Activated CD4-positive, alpha-beta T cell treated with anti-CD3 and anti-CD28 coated beads, Interleukin-2, amount 10 ng/mL, durations not matched to agents 7 days and 5 days (primary cell): ENCODE results near the gene IGF1R. TPM values are rescaled to one million over a fixed set of nuclear protein-coding genes. Genes with fewer than 3 reads are reported as not detected.
"Not testable (repeated sequence)": the region's sequence is repeated elsewhere in the genome, so short reads cannot be mapped to it uniquely, and the experiment has no call there.

Source experiments
- CTCF ChIA-PET: fragments of 350-600 bp; sonication (Branson Sonifier 250); formaldehyde crosslinking; loops from one replicate; lab custom pipeline; 2021; ENCODE audit warnings: antibody characterized with exemption; lab: Charles Lee
- POLR2A ChIA-PET: fragments of 350-600 bp; sonication (Branson Sonifier 250); formaldehyde crosslinking; loops from one replicate; lab custom pipeline; 2021; ENCODE audit warnings: antibody characterized with exemption; lab: Charles Lee
- DNase-seq: peaks from one replicate; pipeline ENCODE4 v3.0.0-alpha.2; 2020
- H3K27ac Mint-ChIP-seq: one replicate; pipeline ENCODE4 v1.8.0; 2021; ENCODE audit warnings: mild to moderate bottlenecking, moderate library complexity, mixed read lengths
- H3K27me3 Mint-ChIP-seq: one replicate; pipeline ENCODE4 v1.8.0; 2021; ENCODE audit warnings: mixed read lengths
- H3K36me3 Mint-ChIP-seq: one replicate; pipeline ENCODE4 v1.8.0; 2021; ENCODE audit warnings: low read depth, mixed read lengths
- H3K4me1 Mint-ChIP-seq: one replicate; pipeline ENCODE4 v1.8.0; 2021; ENCODE audit warnings: mixed read lengths
- H3K4me3 Mint-ChIP-seq: one replicate; pipeline ENCODE4 v1.8.0; 2021; ENCODE audit warnings: mild to moderate bottlenecking, moderate library complexity, mixed read lengths
- H3K9me3 Mint-ChIP-seq: one replicate; pipeline ENCODE4 v1.8.0; 2021; ENCODE audit warnings: mixed read lengths
- total RNA-seq, 2 experiments: library from RNA; stranded (reverse); gene quantifications; one replicate each; pipeline ENCODE4 v1.2.3, GENCODE V29; 2021

The IGF1R gene
- total RNA-seq, 2 experiments from 2014 or later: 18.8 to 24.8 TPM

DNA sequence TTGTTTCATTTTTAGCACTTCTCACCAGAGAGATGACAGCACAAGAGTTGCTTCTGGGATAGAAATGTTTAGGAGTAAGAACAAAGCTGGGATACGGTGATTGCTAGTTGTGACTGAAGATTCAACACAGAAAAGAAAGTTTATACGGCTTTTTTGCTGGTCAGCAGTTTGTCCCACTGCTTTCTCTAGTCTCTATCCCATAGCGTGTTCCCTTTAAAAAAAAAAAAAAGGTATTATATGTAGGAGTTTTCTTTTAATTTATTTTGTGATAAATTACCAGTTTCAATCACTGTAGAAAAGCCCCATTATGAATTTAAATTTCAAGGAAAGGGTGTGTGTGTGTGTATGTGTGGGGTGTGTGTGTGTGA lies 311.3 kb downstream of the IGF1R start:
- POLR2A ChIA-PET: no interaction called here
- CTCF ChIA-PET: no interaction called here
- H3K4me1 Mint-ChIP-seq: peaks cover 5% of the 10 kb centered on the region

DNA sequence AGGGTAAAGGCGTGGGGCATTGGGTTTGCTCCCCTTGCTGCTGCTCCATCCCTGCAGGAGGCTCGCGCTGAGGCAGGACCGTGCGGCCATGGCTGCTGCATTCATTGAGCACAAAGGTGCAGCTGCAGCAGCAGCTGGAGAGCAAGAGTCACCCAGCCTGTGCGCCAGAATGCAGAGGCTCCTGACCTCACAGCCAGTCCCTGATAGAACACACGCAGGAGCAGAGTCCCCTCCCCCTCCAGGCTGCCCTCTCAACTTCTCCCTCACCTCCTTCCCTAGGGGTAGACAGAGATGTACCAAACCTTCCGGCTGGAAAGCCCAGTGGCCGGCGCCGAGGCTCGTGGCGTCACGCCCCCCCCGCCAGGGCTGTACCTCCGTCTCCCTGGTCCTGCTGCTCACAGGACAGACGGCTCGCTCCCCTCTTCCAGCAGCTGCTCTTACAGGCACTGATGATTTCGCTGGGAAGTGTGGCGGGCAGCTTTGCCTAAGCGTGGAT lies 312.3 kb downstream of the IGF1R start:
- ChIA-PET CTCF (no interaction called here), POLR2A (interaction anchor here (0.6 kb wide), 1 partner anchor 642 kb away, joined by 5 read pairs; no protein-coding TSS in a partner anchor)
- H3K4me3 Mint-ChIP-seq: no peak overlapping the region
- no peak for DNase-seq
- peaks cover 5% of the 10 kb centered on the region for H3K4me1 Mint-ChIP-seq
- no peak overlapping the region for H3K27ac Mint-ChIP-seq
- H3K27me3 Mint-ChIP-seq: no peaks in the 10 kb centered on the region
- peaks cover 36% of the 10 kb centered on the region for H3K36me3 Mint-ChIP-seq
- H3K9me3 Mint-ChIP-seq: peaks cover 18% of the 10 kb centered on the region

More for the DNA sequence above, 311.3 kb downstream of the IGF1R start:
- no peaks in the 10 kb centered on the region for H3K27me3 Mint-ChIP-seq
- H3K27ac Mint-ChIP-seq: no peak overlapping the region
- no peak for DNase-seq
- H3K9me3 Mint-ChIP-seq: peaks cover 18% of the 10 kb centered on the region
- H3K4me3 Mint-ChIP-seq: no peak overlapping the region
- peaks cover 36% of the 10 kb centered on the region for H3K36me3 Mint-ChIP-seq

DNA sequence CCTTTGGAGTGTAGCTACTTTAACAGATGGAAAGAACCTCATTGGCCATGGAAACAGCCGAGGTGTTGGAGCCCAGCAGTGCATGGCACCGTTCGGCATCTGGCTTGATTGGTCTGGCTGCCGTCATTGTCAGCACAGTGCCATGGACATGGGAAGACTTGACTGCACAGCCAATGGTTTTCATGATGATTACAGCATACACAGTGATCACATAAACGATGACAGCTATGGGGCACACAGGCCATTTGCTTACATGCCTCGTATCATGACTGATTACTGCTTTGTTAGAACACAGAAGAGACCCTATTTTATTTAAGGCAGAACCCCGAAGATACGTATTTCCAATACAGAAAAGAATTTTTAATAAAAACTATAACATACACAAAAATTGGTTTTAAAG lies 315.1 kb downstream of the IGF1R start:
- no peaks in the 10 kb centered on the region for H3K4me1 Mint-ChIP-seq
- no peak overlapping the region for H3K27ac Mint-ChIP-seq
- H3K27me3 Mint-ChIP-seq: no peaks in the 10 kb centered on the region
- POLR2A ChIA-PET: no interaction called here
- CTCF ChIA-PET: interaction anchor here (0.6 kb wide), 1 partner anchor 82 kb away, joined by 3 read pairs; no protein-coding TSS in a partner anchor
- peaks cover 18% of the 10 kb centered on the region for H3K9me3 Mint-ChIP-seq
- no peak for DNase-seq
- H3K4me3 Mint-ChIP-seq: no peak overlapping the region
- peaks cover 26% of the 10 kb centered on the region for H3K36me3 Mint-ChIP-seq

DNA sequence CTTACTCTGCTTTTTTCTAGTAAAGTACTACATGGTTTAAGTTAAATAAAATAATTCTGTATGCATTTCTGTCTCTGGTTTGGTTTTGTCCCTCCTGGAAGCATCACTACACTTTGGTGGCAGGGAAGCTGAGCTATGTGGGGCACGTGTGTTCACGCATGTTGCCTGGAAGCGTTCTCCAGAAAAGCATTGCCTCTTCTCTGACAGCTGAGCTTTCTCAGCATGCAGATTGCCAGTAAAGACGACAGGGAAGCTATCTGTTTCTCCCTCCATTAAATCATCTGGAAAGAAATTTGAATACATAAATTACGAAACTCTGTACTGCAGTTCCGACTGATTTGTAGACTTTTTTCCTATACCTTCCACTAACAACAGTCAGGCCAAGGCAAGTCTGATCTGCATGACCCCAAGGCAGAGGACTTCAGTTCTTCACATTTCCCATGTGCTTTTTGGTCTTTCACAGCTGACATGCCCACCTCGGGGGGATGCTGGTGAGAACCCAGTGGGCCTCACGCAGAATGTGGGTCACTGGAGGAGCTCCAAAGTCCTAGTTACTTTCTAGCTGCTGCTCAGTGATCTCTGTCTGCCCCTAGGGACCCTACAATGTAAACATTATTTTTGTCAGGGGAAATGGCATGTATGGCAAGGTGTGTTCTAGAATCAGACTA lies 316.3 kb downstream of the IGF1R start:
- Mint-ChIP-seq H3K27ac (no peak overlapping the region), H3K4me1 (no peaks in the 10 kb centered on the region), H3K4me3 (no peak overlapping the region), H3K9me3 (peaks cover 18% of the 10 kb centered on the region), H3K36me3 (peaks cover 26% of the 10 kb centered on the region), H3K27me3 (no peaks in the 10 kb centered on the region)
- POLR2A ChIA-PET: no interaction called here
- CTCF ChIA-PET: no interaction called here
- DNase-seq: no peak

DNA sequence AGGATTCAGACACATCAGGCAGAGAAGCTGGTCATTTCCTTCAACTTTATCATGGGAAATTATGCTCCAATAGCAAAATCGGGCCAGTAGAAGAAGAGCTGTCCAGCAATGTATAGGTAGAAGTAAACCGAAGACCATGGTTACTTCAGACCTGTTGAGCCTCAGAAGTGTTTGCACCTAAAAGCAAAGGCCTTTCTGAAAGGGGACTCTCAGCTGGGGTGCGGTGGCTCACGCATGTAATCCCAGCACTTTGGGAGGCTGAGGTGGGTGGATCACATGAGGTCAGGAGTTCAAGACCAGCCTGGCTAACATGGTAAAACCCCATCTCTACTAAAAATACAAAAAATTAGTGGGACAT lies 316.8 kb downstream of the IGF1R start:
- H3K4me1 Mint-ChIP-seq, H3K27me3 Mint-ChIP-seq, POLR2A ChIA-PET, H3K27ac Mint-ChIP-seq, DNase-seq, CTCF ChIA-PET, H3K4me3 Mint-ChIP-seq: not testable (repeated sequence)
- peaks cover 18% of the 10 kb centered on the region for H3K9me3 Mint-ChIP-seq
- peaks cover 26% of the 10 kb centered on the region for H3K36me3 Mint-ChIP-seq

DNA sequence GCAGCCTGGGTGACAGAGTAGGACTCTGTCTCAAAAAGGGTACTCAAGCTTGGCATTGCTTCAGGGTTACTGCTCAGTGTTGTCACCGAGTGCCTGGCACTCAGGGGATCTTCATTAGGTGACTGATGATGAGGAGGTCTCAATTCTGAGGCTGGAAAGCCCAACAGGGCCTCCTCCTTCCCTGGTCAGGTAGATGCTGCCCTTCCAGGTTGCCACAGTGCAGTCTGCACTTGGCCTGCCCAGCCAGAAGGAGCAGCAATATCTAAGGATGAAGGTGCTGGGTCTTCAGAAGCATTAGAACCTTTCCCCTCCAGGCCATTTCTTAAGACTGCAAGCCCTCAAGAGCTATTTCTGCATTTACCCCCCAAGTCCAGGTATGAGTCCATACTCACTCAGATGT lies 317.3 kb downstream of the IGF1R start:
- no peaks in the 10 kb centered on the region for H3K27me3 Mint-ChIP-seq

DNA sequence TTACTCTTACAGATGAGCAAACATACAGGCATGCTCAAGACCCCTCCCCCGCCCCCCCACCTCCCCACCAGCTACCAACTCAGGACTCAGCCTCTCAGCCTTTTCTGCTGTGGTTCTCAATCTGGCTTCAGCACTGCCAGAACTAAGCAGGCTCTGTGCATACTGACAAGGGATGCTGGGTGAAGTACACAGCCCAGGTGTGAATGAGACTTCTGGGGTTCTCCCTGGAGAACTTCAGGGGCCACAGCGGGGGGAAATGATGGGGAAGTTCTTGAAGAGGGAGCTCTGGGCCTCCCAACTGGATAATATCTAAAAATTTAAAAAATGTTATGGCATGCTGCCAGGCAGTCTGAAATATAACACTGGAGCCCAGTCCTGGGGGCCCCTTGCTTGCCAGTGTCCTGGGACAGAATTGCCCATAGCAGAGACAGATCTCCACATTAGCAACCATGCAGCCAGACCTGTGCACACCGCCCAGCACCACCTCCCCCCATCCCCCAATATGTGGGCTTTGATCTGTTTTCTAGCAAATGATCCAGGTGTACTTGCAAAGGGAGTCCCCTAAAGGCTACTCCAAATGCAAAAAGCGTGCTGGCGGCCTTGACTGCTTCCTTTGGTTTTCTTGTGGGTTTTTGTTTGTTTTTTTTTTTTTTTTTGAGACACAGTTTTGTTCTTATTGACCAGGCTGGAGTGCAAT lies 317.9 kb downstream of the IGF1R start:
- no peaks in the 10 kb centered on the region for H3K4me1 Mint-ChIP-seq
- ChIA-PET POLR2A (interaction anchor here (0.7 kb wide), 1 partner anchor 16 kb away, joined by 3 read pairs; no protein-coding TSS in a partner anchor), CTCF (no interaction called here)
- no peak for DNase-seq
- H3K9me3 Mint-ChIP-seq: peaks cover 16% of the 10 kb centered on the region
- H3K27me3 Mint-ChIP-seq: no peaks in the 10 kb centered on the region
- peaks cover 20% of the 10 kb centered on the region for H3K36me3 Mint-ChIP-seq
- H3K27ac Mint-ChIP-seq: no peak overlapping the region
- H3K4me3 Mint-ChIP-seq: no peak overlapping the region

More for the DNA sequence above, 317.3 kb downstream of the IGF1R start:
- DNase-seq: no peak
- Mint-ChIP-seq H3K4me1 (no peaks in the 10 kb centered on the region), H3K9me3 (peaks cover 18% of the 10 kb centered on the region), H3K36me3 (peaks cover 26% of the 10 kb centered on the region), H3K27ac (no peak overlapping the region), H3K4me3 (no peak overlapping the region)
- ChIA-PET CTCF (no interaction called here), POLR2A (interaction anchor here (0.7 kb wide), 1 partner anchor 16 kb away, joined by 3 read pairs; no protein-coding TSS in a partner anchor)

DNA sequence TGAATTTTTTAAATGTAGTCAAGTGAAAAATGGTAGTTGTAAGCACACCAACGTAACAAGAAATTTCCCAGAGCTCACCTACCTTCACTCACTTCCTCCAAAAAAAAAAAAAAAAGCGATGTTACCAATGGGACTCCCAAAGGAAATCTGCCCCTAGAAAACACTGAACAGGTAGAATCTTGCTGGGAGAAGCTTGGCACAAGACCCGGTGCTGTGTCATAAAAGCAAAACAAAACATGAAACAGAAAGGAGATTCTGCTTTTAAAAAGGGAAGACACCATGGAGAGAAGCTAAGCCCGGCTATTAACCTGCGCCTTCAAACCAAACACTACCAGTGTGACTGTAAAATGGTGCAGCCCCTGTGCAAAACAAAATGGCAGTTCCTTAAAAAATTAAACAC lies 318.8 kb downstream of the IGF1R start:
- DNase-seq: no peak
- H3K4me1 Mint-ChIP-seq: no peaks in the 10 kb centered on the region
- H3K4me3 Mint-ChIP-seq: no peak overlapping the region
- no peaks in the 10 kb centered on the region for H3K27me3 Mint-ChIP-seq
- H3K36me3 Mint-ChIP-seq: peaks cover 11% of the 10 kb centered on the region
- ChIA-PET POLR2A (no interaction called here), CTCF (interaction anchor here (0.7 kb wide), 1 partner anchor 28 kb away, joined by 3 read pairs; no protein-coding TSS in a partner anchor)
- H3K27ac Mint-ChIP-seq: no peak overlapping the region
- H3K9me3 Mint-ChIP-seq: peaks cover 8% of the 10 kb centered on the region

DNA sequence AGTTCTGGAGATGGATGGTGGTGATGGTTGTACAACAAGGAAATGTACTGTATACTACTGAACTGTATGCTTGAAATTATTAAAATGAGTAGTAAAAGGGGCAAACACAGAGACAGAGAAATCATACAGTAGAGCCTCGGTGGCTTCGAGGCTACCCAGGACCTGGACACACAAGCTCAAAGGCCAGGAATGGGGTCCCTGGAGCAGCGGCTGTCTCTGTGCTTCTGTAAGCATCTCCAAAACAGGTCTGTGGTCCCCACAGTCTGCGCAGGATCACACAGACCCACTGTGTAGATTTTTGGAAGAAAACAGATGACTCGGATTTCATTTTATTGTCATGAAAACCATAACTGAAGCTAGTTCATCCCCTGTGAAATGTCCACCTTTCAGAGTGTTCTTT lies 319.6 kb downstream of the IGF1R start:
- Mint-ChIP-seq H3K36me3 (peaks cover 3% of the 10 kb centered on the region), H3K4me3 (no peak overlapping the region)
- CTCF ChIA-PET: no interaction called here

DNA sequence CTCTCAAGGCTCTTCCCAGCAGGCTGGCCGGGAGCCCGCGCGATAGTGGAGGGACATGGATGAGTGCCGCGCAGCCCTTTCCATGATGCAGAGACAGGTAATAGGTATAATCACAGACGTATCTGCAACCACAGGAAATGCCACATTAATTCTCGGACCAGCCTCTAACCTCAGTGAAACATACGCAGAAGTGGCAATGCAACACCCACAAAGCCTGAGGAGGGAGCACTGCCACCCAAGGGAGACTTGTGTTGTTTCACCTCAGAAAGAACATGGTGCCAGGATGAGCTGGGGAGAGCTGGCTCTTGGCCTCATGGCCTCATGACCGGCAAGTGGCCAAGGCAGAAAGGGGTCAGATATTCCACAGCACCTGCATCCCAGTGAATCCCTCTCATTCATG lies 320.2 kb downstream of the IGF1R start:
- Mint-ChIP-seq H3K9me3 (no peaks in the 10 kb centered on the region), H3K4me1 (no peaks in the 10 kb centered on the region), H3K27ac (no peak overlapping the region), H3K4me3 (no peak overlapping the region), H3K27me3 (no peaks in the 10 kb centered on the region), H3K36me3 (no peaks in the 10 kb centered on the region)
- no peak for DNase-seq
- ChIA-PET POLR2A (no interaction called here), CTCF (no interaction called here)

More for the DNA sequence above, 319.6 kb downstream of the IGF1R start:
- POLR2A ChIA-PET: no interaction called here
- no peak for DNase-seq
- no peaks in the 10 kb centered on the region for H3K27me3 Mint-ChIP-seq
- no peaks in the 10 kb centered on the region for H3K4me1 Mint-ChIP-seq
- no peaks in the 10 kb centered on the region for H3K9me3 Mint-ChIP-seq
- H3K27ac Mint-ChIP-seq: no peak overlapping the region

DNA sequence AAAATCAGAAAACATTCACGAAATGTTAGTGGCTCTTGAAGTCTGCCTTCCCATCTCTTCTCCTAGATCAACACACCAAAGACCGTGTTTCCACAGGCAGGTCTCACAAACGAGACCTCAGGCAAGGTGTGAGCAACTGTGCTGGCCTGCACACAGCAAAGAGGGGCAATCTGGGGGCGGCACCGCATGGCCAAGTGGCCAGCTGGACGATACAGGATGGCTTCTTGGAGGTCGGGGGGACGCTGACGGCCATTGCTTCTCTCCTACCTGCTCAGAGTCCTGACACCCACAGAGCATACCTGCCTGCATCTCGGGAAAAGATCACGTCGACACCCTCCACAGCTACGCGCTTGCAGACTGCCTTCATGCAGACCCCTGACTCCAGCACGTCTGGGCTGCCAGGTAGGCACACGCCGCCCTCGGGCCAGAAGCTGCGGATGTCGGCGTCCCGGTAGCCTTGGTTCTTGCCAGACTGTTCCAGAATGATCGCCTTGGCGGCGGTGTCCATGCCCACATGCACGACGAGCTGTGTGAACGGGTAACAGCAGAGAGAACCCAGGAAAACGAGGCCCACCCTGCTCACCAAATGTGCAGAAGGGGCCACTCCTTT lies 320.9 kb downstream of the IGF1R start:
- no peaks in the 10 kb centered on the region for H3K4me1 Mint-ChIP-seq
- H3K9me3 Mint-ChIP-seq: no peaks in the 10 kb centered on the region
- H3K4me3 Mint-ChIP-seq: no peak overlapping the region
- H3K27ac Mint-ChIP-seq: no peak overlapping the region
- CTCF ChIA-PET: no interaction called here
- DNase-seq: no peak
- no peaks in the 10 kb centered on the region for H3K36me3 Mint-ChIP-seq
- no peaks in the 10 kb centered on the region for H3K27me3 Mint-ChIP-seq
- POLR2A ChIA-PET: no interaction called here

DNA sequence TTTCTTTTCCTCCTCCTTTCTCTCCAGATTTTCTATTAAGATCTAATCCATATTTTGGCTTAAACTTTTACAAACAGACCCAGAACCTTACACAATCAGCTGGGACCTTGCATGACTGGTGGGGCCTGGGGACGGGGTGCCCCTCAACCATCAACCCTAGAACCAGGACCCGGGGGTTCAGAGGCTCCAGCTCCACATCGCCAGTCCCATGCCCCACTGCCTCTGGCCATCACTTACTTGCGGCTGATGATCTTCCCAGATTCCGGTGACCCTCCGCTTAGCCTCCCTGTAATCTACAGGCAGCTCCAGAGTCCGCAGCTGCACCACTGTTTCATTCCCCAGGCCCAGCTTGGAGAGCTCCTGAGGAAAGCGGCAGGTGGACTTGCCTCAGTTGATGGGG lies 322.5 kb downstream of the IGF1R start:
- Mint-ChIP-seq H3K4me1 (no peaks in the 10 kb centered on the region), H3K36me3 (no peaks in the 10 kb centered on the region), H3K4me3 (no peak overlapping the region), H3K27me3 (no peaks in the 10 kb centered on the region), H3K27ac (no peak overlapping the region), H3K9me3 (no peaks in the 10 kb centered on the region)
- no peak for DNase-seq
- POLR2A ChIA-PET: no interaction called here
- CTCF ChIA-PET: interaction anchor here (0.6 to 1.0 kb wide), 2 partner anchors 35 to 42 kb away, joined by 3 read pairs; no protein-coding TSS in a partner anchor

DNA sequence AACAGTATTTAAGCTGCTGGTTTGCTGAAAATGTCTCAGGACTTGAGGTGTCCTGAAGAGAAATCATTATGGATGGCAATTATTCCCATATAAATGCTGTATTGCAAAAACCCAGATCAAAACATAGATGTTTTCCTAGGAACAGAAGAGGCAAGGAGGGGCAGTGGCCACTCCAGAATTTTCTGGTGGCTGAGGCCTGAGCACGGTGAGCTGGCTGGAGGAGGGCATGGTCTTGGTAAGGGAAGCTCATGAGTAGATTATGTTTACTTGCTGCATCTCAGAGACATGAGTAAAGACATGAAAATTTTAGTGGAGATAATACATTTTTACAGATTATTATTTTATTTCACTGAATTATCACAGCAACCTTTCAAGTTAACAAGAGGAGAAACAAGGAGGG lies 328.2 kb downstream of the IGF1R start:
- Mint-ChIP-seq H3K4me3 (no peak overlapping the region), H3K4me1 (no peaks in the 10 kb centered on the region), H3K27me3 (no peaks in the 10 kb centered on the region), H3K27ac (no peak overlapping the region), H3K36me3 (no peaks in the 10 kb centered on the region), H3K9me3 (no peaks in the 10 kb centered on the region)
- POLR2A ChIA-PET: no interaction called here
- CTCF ChIA-PET: no interaction called here
- DNase-seq: no peak
